ENCODE results near the gene AVPI1. TPM values are rescaled to one million over a fixed set of nuclear protein-coding genes. Genes with fewer than 3 reads are reported as not detected.
A peak's percentile ranks its signal among the peaks of the same experiment; 100 is the strongest.

Gene AVPI1
- total and polyA plus RNA-seq, 2 of the 13 experiments (the other 11 are each of a cell fraction or from before 2014, with no cell fraction given) = 39.8 to 61.2 TPM

DNA sequence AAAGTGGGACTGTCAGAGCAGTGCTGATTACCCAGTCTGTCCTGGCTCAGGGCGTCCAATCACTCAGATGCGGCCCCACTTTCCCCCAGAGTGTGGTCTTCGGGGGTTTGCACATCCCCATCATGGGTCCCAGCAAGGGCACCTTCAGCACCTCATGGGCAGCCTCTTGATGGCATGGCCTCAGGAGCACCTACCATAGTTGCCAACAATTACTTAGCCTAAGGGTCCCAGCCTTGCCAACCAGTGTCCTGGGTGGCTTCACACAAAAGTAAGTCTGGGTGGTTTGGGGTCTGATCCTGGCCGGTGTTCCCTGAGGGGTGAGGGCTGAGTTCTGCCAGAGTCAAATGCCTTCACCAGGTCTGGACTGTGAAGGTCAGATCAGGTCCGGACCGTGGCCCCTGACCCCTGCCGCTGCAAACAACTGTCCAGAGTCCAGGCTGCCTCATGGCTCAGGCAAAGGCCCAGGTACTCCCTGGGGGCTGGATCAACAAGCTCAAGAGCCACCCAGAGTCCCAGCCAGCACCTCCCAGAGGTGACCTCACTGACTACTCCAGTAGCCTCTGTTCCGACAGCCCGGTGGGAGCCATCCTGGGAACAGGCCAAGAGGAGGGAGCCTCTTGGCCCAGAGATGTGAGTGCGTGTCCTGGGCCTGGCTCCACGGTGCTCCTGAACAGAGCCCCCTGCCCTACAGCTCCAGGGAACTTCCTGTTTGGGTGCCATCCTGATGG is 20.3 kb upstream of the AVPI1 start (continued):
- no peak for TF ChIP-seq RBFOX2 (IDR thresholded peaks at IDR 0.05; ENCODE audit: low read depth, low read length)
- TF ChIP-seq MTF2 (CRISPR knock-in tag; IDR thresholded peaks at IDR 0.05; ENCODE audit: borderline replicate concordance) = no peak
- TF ChIP-seq ZNF274 (CRISPR knock-in tag; IDR thresholded peaks at IDR 0.05) = no peak
- no peak for TF ChIP-seq HOXD1 (CRISPR knock-in tag; IDR thresholded peaks at IDR 0.05)
- TF ChIP-seq MED8 (CRISPR knock-in tag; IDR thresholded peaks at IDR 0.05; ENCODE audit: insufficient replicate concordance) = no peak
- TF ChIP-seq SMARCE1 (IDR thresholded peaks at IDR 0.05; ENCODE audit: borderline replicate concordance) = no peak
- TF ChIP-seq, protein P1, sequence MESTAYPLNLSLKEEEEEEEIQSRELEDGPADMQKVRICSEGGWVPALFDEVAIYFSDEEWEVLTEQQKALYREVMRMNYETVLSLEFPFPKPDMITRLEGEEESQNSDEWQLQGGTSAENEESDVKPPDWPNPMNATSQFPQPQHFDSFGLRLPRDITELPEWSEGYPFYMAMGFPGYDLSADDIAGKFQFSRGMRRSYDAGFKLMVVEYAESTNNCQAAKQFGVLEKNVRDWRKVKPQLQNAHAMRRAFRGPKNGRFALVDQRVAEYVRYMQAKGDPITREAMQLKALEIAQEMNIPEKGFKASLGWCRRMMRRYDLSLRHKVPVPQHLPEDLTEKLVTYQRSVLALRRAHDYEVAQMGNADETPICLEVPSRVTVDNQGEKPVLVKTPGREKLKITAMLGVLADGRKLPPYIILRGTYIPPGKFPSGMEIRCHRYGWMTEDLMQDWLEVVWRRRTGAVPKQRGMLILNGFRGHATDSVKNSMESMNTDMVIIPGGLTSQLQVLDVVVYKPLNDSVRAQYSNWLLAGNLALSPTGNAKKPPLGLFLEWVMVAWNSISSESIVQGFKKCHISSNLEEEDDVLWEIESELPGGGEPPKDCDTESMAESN (CRISPR knock-in tag; conservative IDR thresholded peaks at IDR 0.05) = no peak
- TF ChIP-seq ARNT (IDR thresholded peaks at IDR 0.05) = no peak
- no peak for TF ChIP-seq SUZ12 (IDR thresholded peaks at IDR 0.05; ENCODE audit: low read depth, low read length)
- no peak for TF ChIP-seq RBM22 (optimal IDR thresholded peaks at IDR 0.05; ENCODE audit: low read length)
- TF ChIP-seq, protein P2, sequence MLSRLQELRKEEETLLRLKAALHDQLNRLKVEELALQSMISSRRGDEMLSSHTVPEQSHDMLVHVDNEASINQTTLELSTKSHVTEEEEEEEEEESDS (CRISPR knock-in tag; IDR thresholded peaks at IDR 0.05; ENCODE audit: borderline replicate concordance) = no peak
- no peak for TF ChIP-seq SIX1 (CRISPR knock-in tag; IDR thresholded peaks at IDR 0.05; ENCODE audit: borderline replicate concordance)
- TF ChIP-seq SMYD3 (CRISPR knock-in tag; IDR thresholded peaks at IDR 0.05) = no peak
- peak; percentile 93 for TF ChIP-seq NR2F6 (IDR thresholded peaks at IDR 0.05)
- TF ChIP-seq NR2F6 (CRISPR knock-in tag; IDR thresholded peaks at IDR 0.05) = peak; percentile 98
- no peak for TF ChIP-seq NONO (IDR thresholded peaks at IDR 0.05)
- 0 out of 2 replicates have a peak, but pooled peaks have one; percentile 41 for TF ChIP-seq NONO (CRISPR knock-in tag; conservative IDR thresholded peaks at IDR 0.05)
- TF ChIP-seq ZSCAN12 (CRISPR knock-in tag; IDR thresholded peaks at IDR 0.05) = no peak
- no peak for TF ChIP-seq PAWR (CRISPR knock-in tag; IDR thresholded peaks at IDR 0.05; ENCODE audit: borderline replicate concordance)
- 0 out of 2 replicates have a peak, but pooled peaks have one; percentile 66 for TF ChIP-seq ZNF549 (CRISPR knock-in tag; IDR thresholded peaks at IDR 0.05)
- TF ChIP-seq DMAP1 (CRISPR knock-in tag; IDR thresholded peaks at IDR 0.05) = peak; percentile 41
- TF ChIP-seq ZNF432 (CRISPR knock-in tag; IDR thresholded peaks at IDR 0.05; ENCODE audit: borderline replicate concordance) = no peak
- TF ChIP-seq HOXA7 (CRISPR knock-in tag; IDR thresholded peaks at IDR 0.05) = no peak
- no peak for TF ChIP-seq KLF11 (CRISPR knock-in tag; IDR thresholded peaks at IDR 0.05)
- TF ChIP-seq HMG20A (CRISPR knock-in tag; IDR thresholded peaks at IDR 0.05; ENCODE audit: borderline replicate concordance) = peak; percentile 41; the same call in 1 of the 2 replicates
- TF ChIP-seq, protein P3, sequence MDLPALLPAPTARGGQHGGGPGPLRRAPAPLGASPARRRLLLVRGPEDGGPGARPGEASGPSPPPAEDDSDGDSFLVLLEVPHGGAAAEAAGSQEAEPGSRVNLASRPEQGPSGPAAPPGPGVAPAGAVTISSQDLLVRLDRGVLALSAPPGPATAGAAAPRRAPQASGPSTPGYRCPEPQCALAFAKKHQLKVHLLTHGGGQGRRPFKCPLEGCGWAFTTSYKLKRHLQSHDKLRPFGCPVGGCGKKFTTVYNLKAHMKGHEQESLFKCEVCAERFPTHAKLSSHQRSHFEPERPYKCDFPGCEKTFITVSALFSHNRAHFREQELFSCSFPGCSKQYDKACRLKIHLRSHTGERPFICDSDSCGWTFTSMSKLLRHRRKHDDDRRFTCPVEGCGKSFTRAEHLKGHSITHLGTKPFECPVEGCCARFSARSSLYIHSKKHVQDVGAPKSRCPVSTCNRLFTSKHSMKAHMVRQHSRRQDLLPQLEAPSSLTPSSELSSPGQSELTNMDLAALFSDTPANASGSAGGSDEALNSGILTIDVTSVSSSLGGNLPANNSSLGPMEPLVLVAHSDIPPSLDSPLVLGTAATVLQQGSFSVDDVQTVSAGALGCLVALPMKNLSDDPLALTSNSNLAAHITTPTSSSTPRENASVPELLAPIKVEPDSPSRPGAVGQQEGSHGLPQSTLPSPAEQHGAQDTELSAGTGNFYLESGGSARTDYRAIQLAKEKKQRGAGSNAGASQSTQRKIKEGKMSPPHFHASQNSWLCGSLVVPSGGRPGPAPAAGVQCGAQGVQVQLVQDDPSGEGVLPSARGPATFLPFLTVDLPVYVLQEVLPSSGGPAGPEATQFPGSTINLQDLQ (CRISPR knock-in tag; IDR thresholded peaks at IDR 0.05) = no peak

Data from HepG2 (cell line).